ENCODE measurements around the gene TDRD12. TPM values are rescaled to one million over a fixed set of nuclear protein-coding genes. Genes with fewer than 3 reads are reported as not detected.
"Not testable (repeated sequence)": the region's sequence is repeated elsewhere in the genome, so short reads cannot be mapped to it uniquely, and the experiment has no call there.

The TDRD12 gene
- total and polyA plus RNA-seq, 2 experiments from 2014 or later: 0.68 to 2.8 TPM

GRCh38 chr19:32852216-32852615 is 132.6 kb downstream of the TDRD12 start (continued):
- no peak for TF ChIP-seq ETS1 (IDR thresholded peaks at IDR 0.05)

DNA sequence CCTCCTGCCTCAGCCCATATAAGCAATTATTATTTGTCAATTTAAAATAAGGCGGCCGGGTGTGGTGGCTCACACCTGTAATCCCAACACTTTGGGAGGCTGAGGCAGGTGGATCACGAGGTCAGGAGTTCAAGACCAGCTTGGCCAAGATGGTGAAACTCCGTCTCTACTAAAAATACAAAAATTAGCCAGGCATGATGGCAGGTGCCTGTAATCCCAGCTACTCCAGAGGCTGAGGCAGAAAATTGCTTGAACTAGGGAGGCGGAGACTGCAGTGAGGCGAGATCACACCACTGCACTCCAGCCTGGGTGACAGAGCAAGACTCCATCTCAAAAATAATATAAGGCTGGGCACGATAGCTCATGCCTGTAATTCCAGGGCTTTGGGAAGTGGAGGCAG is 137.3 kb downstream of the TDRD12 start:
- not testable (repeated sequence) for H3K27me3 Mint-ChIP-seq (ENCODE audit: insufficient read depth, low read depth, poor library complexity); H3K9me2 ChIP-seq (ENCODE audit: insufficient read depth); H3K27me3 ChIP-seq (ENCODE audit: insufficient read depth); H3K79me2 ChIP-seq (replicated peaks; ENCODE audit: insufficient read depth); H3F3A ChIP-seq (replicated peaks; ENCODE audit: low read depth); H3K4me3 Mint-ChIP-seq; H2AFZ ChIP-seq; DNase-seq (ENCODE audit: low spot score); ATAC-seq; H3K4me2 ChIP-seq; H3K27ac Mint-ChIP-seq; H3K4me3 ChIP-seq; H3K4me1 Mint-ChIP-seq; H3K9me3 Mint-ChIP-seq; H3K4me1 ChIP-seq (ENCODE audit: insufficient read depth); H3K36me3 ChIP-seq (ENCODE audit: insufficient read depth); H3K36me3 Mint-ChIP-seq (ENCODE audit: low read depth); H4K20me1 ChIP-seq (replicated peaks; ENCODE audit: insufficient read depth); H3K27ac ChIP-seq (ENCODE audit: low read depth)

- H2AFZ ChIP-seq: no peak overlapping the region
- no peak overlapping the region for H3K4me3 Mint-ChIP-seq
- H3K79me2 ChIP-seq (replicated peaks; ENCODE audit: insufficient read depth): no peaks in the 10 kb centered on the region
- no peaks in the 10 kb centered on the region for H3K9me2 ChIP-seq (ENCODE audit: insufficient read depth)
- H3K9me3 Mint-ChIP-seq: no peaks in the 10 kb centered on the region; the same call in 2 of the 3 replicates
- H4K20me1 ChIP-seq (replicated peaks; ENCODE audit: insufficient read depth): no peaks in the 10 kb centered on the region
- H3K4me3 ChIP-seq: no peak overlapping the region
- no peaks in the 10 kb centered on the region for H3F3A ChIP-seq (replicated peaks; ENCODE audit: low read depth)
- H3K27me3 Mint-ChIP-seq (ENCODE audit: insufficient read depth, low read depth, poor library complexity): peaks cover 1% of the 10 kb centered on the region
- H3K27ac ChIP-seq (ENCODE audit: low read depth): no peak overlapping the region
- no peaks in the 10 kb centered on the region for H3K27me3 ChIP-seq (ENCODE audit: insufficient read depth)
- DNase-seq (ENCODE audit: low spot score): no peak
- H3K27ac Mint-ChIP-seq: no peak overlapping the region
- H3K4me1 Mint-ChIP-seq: no peaks in the 10 kb centered on the region
- H3K4me1 ChIP-seq (ENCODE audit: insufficient read depth): no peaks in the 10 kb centered on the region
- no peak overlapping the region for H3K4me2 ChIP-seq
- no peak for ATAC-seq
- H3K36me3 Mint-ChIP-seq (ENCODE audit: low read depth): no peaks in the 10 kb centered on the region
- no peaks in the 10 kb centered on the region for H3K36me3 ChIP-seq (ENCODE audit: insufficient read depth)
- no peak for TF ChIP-seq JUNB (IDR thresholded peaks at IDR 0.05; ENCODE audit: unreplicated experiment)
- no peak for TF ChIP-seq EZH2 (IDR thresholded peaks at IDR 0.05; ENCODE audit: low read depth, unreplicated experiment)
- no peak for TF ChIP-seq ZNF331 (CRISPR knock-in tag; IDR thresholded peaks at IDR 0.05; ENCODE audit: low read depth)
- TF ChIP-seq CREB1 (CRISPR knock-in tag; IDR thresholded peaks at IDR 0.05; ENCODE audit: low read depth): no peak
- TF ChIP-seq REST (IDR thresholded peaks at IDR 0.05; ENCODE audit: unreplicated experiment): no peak
- no peak for TF ChIP-seq ZNF114 (CRISPR knock-in tag; IDR thresholded peaks at IDR 0.05)
- TF ChIP-seq ETS1 (IDR thresholded peaks at IDR 0.05): no peak
- no peak for TF ChIP-seq ZNF462 (CRISPR knock-in tag; IDR thresholded peaks at IDR 0.05)
Observed at GRCh38 chr19:32857584-32857983, 138.0 kb downstream of the TDRD12 start.
